Heart right ventricle (tissue), 16 donors: ENCODE measurements around the gene PTP4A2. TPM values are rescaled to one million over a fixed set of nuclear protein-coding genes. Genes with fewer than 3 reads are reported as not detected.
A peak's percentile ranks its signal among the peaks of the same experiment; 100 is the strongest.

Experiments
- ATAC-seq, 8 donors: fragments of 200-7000 bp; cut with Tn5 transposase; one replicate each; pipeline ENCODE4 v1.9.1; 2020; ENCODE audit warnings: mild to moderate bottlenecking in 8 of 8, moderate library complexity in 8 of 8, moderate number of reproducible peaks in 1 of 8
- DNase-seq, 2 donors: peaks; one replicate each; pipeline ENCODE4 v3.0.0-alpha.2; 2020
- H3K27ac ChIP-seq, 10 donors: fragments of 200-600 bp; sonication (generic) in 2 of 10; one replicate each; pipeline versions ENCODE4 v1.5.0 to v1.8.0; 2020 to 2022; ENCODE audit warnings: mild to moderate bottlenecking in 3 of 10
- H3K27me3 ChIP-seq, 7 donors: fragments of 200-600 bp; one replicate each; pipeline ENCODE4 v1.8.0; 2021 to 2022; ENCODE audit warnings: mild to moderate bottlenecking in 2 of 7
- H3K36me3 ChIP-seq, 9 donors: fragments of 200-600 bp; sonication (generic) in 1 of 9; one replicate each; pipeline versions ENCODE4 v1.5.0 to v1.8.0; 2020 to 2022; ENCODE audit warnings: mild to moderate bottlenecking in 2 of 9
- H3K4me1 ChIP-seq, 9 donors: fragments of 200-600 bp; sonication (generic) in 1 of 9; one replicate each; pipeline versions ENCODE4 v1.5.0 to v1.8.0; 2020 to 2022; ENCODE audit warnings: mild to moderate bottlenecking in 4 of 9
- H3K4me3 ChIP-seq, 10 donors: fragments of 200-600 bp; sonication (generic) in 2 of 10; one replicate each; pipeline versions ENCODE4 v1.5.0 to v1.8.0; 2020 to 2022; ENCODE audit warnings: mild to moderate bottlenecking in 7 of 10, moderate library complexity in 2 of 10
- H3K9me3 ChIP-seq, 11 donors: fragments of 200-600 bp in 10 of 11; sonication (generic) in 2 of 11; one replicate each; pipeline versions ENCODE4 v1.5.0 to v1.8.0; 2013 to 2022; ENCODE audit warnings: mild to moderate bottlenecking in 2 of 11, control low read depth in 1 of 11, moderate library complexity in 1 of 11
- CTCF ChIP-seq, 9 donors: fragments of 200-600 bp; sonication (generic) in 2 of 9; IDR thresholded peaks; one replicate each; pipeline versions ENCODE4 v1.5.0 to v1.8.0; 2021 to 2022; ENCODE audit warnings: antibody characterized with exemption in 9 of 9, mild to moderate bottlenecking in 5 of 9, moderate library complexity in 1 of 9
- WGBS, 2 donors: extraction: QIAGEN DNeasy Blood & Tissue Kit; methylation state at CpG; one replicate each; pipeline ENCODE4 v1.1.7; 2013; ENCODE audit warnings: inconsistent platforms in 1 of 2; 5-methylcytosine and 5-hydroxymethylcytosine counted together
- intact Hi-C, 10 donors: fragments of 100-400 bp; cut with DNase I; formaldehyde crosslinking; loops; one replicate each; pipeline versions ENCODE4 v1.11.1 to v1.14.2; 2022
- polyA plus RNA-seq, 2 donors: library from polyadenylated mRNA; stranded (reverse); fragments of 200-250 nt; gene quantifications; one replicate each; pipeline ENCODE4 v1.2.3, GENCODE V29; 2013
- total RNA-seq, 10 donors: library from RNA; stranded (reverse); fragmentation: NEBNext Ultra II Directional in 3 of 10; extraction: Animal tissue kit (Norgen Biotek cat#: 25700) in 3 of 10; gene quantifications; one replicate each; pipeline versions ENCODE4 v1.2.1 to v1.2.4, GENCODE V29; 2021 to 2023
- donor health status: Arrhythmogenic right ventricular cardiomyopathy.
- donor health status: ischemic (EF 13 %, LVEDD 7.1; RV severe dilation, severe dysfunction).
- donor health status: healthy with polysubstance abuse.
- donor health status: DM: no; HTN: yes; CAD: no.
- donor health status: DM: no; HTN: no; CAD: no.
- donor health status: ischemic (EF 25% LVEDD 6.9; RV normal size, moderate dysfunction).
- donor health status: ischemic (EF 25% LVEDD 5.7; RV mildly dilated, moderate dysfunction).
- donor health status: healthy.
- donor health status: DM: yes; HTN: yes; CAD: no.
- donor health status: Ischemic cardiomyopathy.
- donor health status: ischemic (EF 35%, LVEDD 5.7; RV mildly dilated, moderate dysfunction).
- donor health status: nonischemic (EF 11% LVEDD 7.7; RV severe dilation, severe dysfunction).
- donor health status: DM: yes; HTN: yes; CAD: no.
- donor health status: PGD.
- donor health status: ischemic (EF 29% LVEDD 5.4; RV normal size, mild dysfunction).
- donor health status: nonischemic (EF 23%, LVEDD 6.1; RV moderate dilation, normal function).

The PTP4A2 gene
- total and polyA plus RNA-seq, 12 donors: 49.5 to 506 (median 223) TPM

GRCh38 chr1:31891280-31891679, 46.9 kb downstream of the PTP4A2 start:
- intact Hi-C loops: no loop called here
- Histone ChIP-seq H3K27me3 (no peaks in the 10 kb centered on the region), H3K9me3 (peaks cover 0 to 8% (median 0%) of the 10 kb centered on the region in 11 donors), H3K4me3 (no peak overlapping the region), H3K4me1 (peaks cover 0 to 17% (median 0%) of the 10 kb centered on the region in 9 donors), H3K36me3 (no peaks in the 10 kb centered on the region), H3K27ac (no peak overlapping the region)
- TF ChIP-seq CTCF (IDR thresholded peaks at IDR 0.05): no peak
- no peak for DNase-seq
- WGBS, 2 donors: 79 to 90% methylated on average over 3 of the region's 3 CpGs
- no peak for ATAC-seq

- DNase-seq (no peak), ATAC-seq (no peak)
- Histone ChIP-seq H3K27me3 (no peaks in the 10 kb centered on the region), H3K36me3 (no peaks in the 10 kb centered on the region), H3K9me3 (no peaks in the 10 kb centered on the region), H3K4me3 (no peak overlapping the region), H3K4me1 (peaks cover 0 to 17% (median 0%) of the 10 kb centered on the region in 9 donors), H3K27ac (peak overlapping the region in 1 of 10 donors; percentile 91)
- intact Hi-C loops: loop anchor here in 1 of 10 donors (10.0 kb wide), 1 partner anchor 77 kb away; no protein-coding TSS in a partner anchor
- no peak for TF ChIP-seq CTCF (IDR thresholded peaks at IDR 0.05)
- 84 to 85% methylated on average over 7 of the region's 7 CpGs for WGBS, 2 donors
These were observed 49.9 kb downstream of the PTP4A2 start for GRCh38 chr1:31888291-31888690.

GRCh38 chr1:31886866-31887265, 51.3 kb downstream of the PTP4A2 start:
- 62 to 74% methylated on average over 3 of the region's 3 CpGs for WGBS, 2 donors
- no peak for DNase-seq
- intact Hi-C loops: loop anchor here in 1 of 10 donors (10.0 kb wide), 1 partner anchor 78 kb away; no protein-coding TSS in a partner anchor

GRCh38 chr1:31885851-31886250, 52.3 kb downstream of the PTP4A2 start:
- DNase-seq (no peak), ATAC-seq (no peak)
- intact Hi-C loops: loop anchor here in 1 of 10 donors (10.0 kb wide), 1 partner anchor 79 kb away; no protein-coding TSS in a partner anchor
- Histone ChIP-seq H3K36me3 (no peaks in the 10 kb centered on the region), H3K4me1 (peaks cover 0 to 17% (median 0%) of the 10 kb centered on the region in 9 donors), H3K27me3 (no peaks in the 10 kb centered on the region), H3K4me3 (no peak overlapping the region), H3K9me3 (no peaks in the 10 kb centered on the region), H3K27ac (no peak overlapping the region)
- no peak for TF ChIP-seq CTCF (IDR thresholded peaks at IDR 0.05)
- WGBS, 2 donors: 93 to 96% methylated on average over 2 of the region's 2 CpGs

More at GRCh38 chr1:31886866-31887265, 51.3 kb downstream of the PTP4A2 start:
- no peak for TF ChIP-seq CTCF (IDR thresholded peaks at IDR 0.05)
- H3K36me3 ChIP-seq: no peaks in the 10 kb centered on the region
- peaks cover 0 to 17% (median 0%) of the 10 kb centered on the region in 9 donors for H3K4me1 ChIP-seq
- H3K27me3 ChIP-seq: no peaks in the 10 kb centered on the region
- H3K27ac ChIP-seq: no peak overlapping the region
- no peak overlapping the region for H3K4me3 ChIP-seq
- ATAC-seq: no peak
- no peaks in the 10 kb centered on the region for H3K9me3 ChIP-seq
